ENCODE data around the gene SLC16A3. TPM values are rescaled to one million over a fixed set of nuclear protein-coding genes. Genes with fewer than 3 reads are reported as not detected.
A peak's percentile ranks its signal among the peaks of the same experiment; 100 is the strongest.

The SLC16A3 gene
- total and polyA plus RNA-seq, 2 donors, result 29.9 to 65.5 TPM

DNA sequence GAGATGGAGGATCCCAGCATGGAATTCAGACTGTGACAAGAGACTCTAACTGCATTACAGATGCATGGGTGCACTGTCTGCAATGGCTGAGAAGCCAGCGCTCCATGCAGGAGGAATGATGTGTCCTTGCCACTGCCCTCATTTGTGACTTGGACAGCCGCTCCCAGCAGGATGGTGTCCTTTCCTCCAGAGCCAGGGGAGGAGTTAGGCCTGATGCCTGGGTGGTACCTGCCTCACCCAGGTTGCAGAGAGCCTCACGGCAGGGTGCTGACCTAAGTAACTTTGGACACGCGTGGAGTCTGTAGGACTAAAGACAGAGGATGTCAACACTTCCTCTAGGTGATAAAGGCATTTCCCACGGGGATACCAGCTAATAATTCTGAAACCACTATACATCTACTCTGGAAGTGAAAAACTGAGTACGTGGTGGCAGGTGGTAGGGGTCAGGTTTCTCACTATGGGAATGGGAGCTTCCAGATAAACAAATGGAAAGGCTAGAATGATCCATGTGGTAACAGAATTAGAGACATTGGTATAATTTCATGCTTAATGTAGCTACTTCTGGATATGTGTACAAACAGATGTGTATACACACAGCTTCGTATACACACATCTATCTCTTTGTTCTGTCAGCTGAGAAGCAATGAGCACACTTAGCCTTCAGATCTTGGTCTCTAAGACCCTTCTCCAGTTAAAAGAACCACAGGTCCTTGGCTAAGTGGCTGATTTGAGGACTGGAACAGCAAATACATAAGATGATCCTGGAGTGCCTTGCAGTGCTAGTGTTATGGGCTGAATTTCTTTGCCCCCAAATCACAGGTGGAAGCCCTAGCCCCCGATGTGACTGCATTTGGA, 58.4 kb downstream of the SLC16A3 start:
- no peak for DNase-seq (ENCODE audit: extremely low spot score)
- Histone ChIP-seq H3K4me1 (ENCODE audit: insufficient read depth) (no peaks in the 10 kb centered on the region), H3K27ac (ENCODE audit: low read depth) (peak overlapping the region; percentile 3), H3K36me3 (ENCODE audit: insufficient read depth) (no peaks in the 10 kb centered on the region), H3K4me3 (ENCODE audit: low read depth, low read length) (no peak overlapping the region)
- 86% methylated on average over 9 of the region's 9 CpGs for WGBS

DNA sequence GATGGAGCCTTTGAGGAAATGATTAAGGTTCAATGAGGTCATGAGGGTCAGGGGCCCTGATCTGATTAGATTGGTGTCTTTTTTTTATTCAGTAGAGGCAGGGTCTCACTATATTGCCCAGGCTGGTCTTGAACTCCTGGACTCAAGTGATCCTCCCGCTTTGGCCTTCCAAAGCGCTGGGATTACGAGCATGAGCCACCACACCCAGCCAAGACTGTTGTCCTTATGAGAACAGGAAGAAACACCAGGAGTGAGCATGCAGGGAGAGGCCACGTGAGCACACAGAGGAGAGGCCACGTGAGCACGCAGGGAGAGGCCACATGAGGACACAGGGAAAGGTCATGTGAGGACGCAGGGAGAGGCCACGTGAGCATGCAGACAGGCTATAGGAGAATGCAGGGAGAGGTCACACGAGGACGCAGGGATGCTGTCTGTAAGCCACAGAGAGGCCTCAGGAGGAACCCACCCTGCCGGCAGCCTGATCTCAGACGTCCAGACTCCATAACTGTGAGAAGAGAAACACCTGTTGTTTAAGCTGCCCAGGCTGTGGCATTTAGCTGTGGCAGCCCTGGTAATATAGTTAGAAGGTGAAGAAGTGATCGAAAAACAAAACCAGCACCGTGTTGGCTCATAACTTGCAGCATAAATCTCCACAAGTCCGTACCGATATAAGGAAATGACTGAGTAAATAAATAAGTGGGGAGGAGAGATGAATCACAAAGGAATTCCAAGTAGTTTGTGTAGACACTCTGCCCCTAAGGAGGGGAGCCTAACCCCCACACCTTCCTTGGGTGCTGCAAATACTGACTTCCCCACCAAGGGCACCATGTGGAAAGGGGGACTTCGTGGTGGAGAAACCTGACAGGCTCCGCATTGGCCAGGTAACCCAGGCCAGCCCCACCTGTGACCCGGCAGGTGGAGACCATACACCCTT, 59.3 kb downstream of the SLC16A3 start:
- no peak for DNase-seq (ENCODE audit: extremely low spot score)
- peak overlapping the region; percentile 47 for H3K27ac ChIP-seq (ENCODE audit: low read depth)
- no peaks in the 10 kb centered on the region for H3K4me1 ChIP-seq (ENCODE audit: insufficient read depth)
- 39% methylated on average over 19 of the region's 19 CpGs for whole genome bisulfite sequencing
- no peak overlapping the region for H3K4me3 ChIP-seq (ENCODE audit: low read depth, low read length)
- H3K36me3 ChIP-seq (ENCODE audit: insufficient read depth), result no peaks in the 10 kb centered on the region

Other genes starting within 250 kb of the SLC16A3 start
- 19.1 TPM for gene CENPX, start 206.2 kb upstream of the SLC16A3 start, total RNA-seq
- 124 TPM for gene CENPX, start 206.2 kb upstream of the SLC16A3 start, polyA plus RNA-seq
- gene LRRC45, start 205.7 kb upstream of the SLC16A3 start, total RNA-seq, result 8.7 TPM
- gene LRRC45, start 205.7 kb upstream of the SLC16A3 start, polyA plus RNA-seq, result 14.9 TPM
- gene RAC3, start 197.4 kb upstream of the SLC16A3 start, total RNA-seq, result 10.4 TPM
- gene RAC3, start 197.4 kb upstream of the SLC16A3 start, polyA plus RNA-seq, result 5.9 TPM
- gene DCXR, start 191.3 kb upstream of the SLC16A3 start, total RNA-seq, result 17.2 TPM
- 129 TPM for gene DCXR, start 191.3 kb upstream of the SLC16A3 start, polyA plus RNA-seq
- 16.5 TPM for gene RFNG, start 177.2 kb upstream of the SLC16A3 start, total RNA-seq
- 47.0 TPM for gene RFNG, start 177.2 kb upstream of the SLC16A3 start, polyA plus RNA-seq
- gene GPS1, start 177.1 kb upstream of the SLC16A3 start, total RNA-seq, result 37.3 TPM
- 95.4 TPM for gene GPS1, start 177.1 kb upstream of the SLC16A3 start, polyA plus RNA-seq
- gene DUS1L, start 163.2 kb upstream of the SLC16A3 start, total RNA-seq, result 24.5 TPM
- gene DUS1L, start 163.2 kb upstream of the SLC16A3 start, polyA plus RNA-seq, result 67.5 TPM
- 24.1 TPM for gene FASN, start 130.8 kb upstream of the SLC16A3 start, total RNA-seq
- 116 TPM for gene FASN, start 130.8 kb upstream of the SLC16A3 start, polyA plus RNA-seq
- gene CCDC57, start 16.2 kb upstream of the SLC16A3 start, total RNA-seq, result 25.9 TPM
- gene CCDC57, start 16.2 kb upstream of the SLC16A3 start, polyA plus RNA-seq, result 23.7 TPM
- 41.7 TPM for gene CSNK1D, start 44.7 kb downstream of the SLC16A3 start, total RNA-seq
- 122 TPM for gene CSNK1D, start 44.7 kb downstream of the SLC16A3 start, polyA plus RNA-seq
- gene CD7, start 88.6 kb downstream of the SLC16A3 start, total RNA-seq, result 0.69 TPM
- 3.7 TPM for gene CD7, start 88.6 kb downstream of the SLC16A3 start, polyA plus RNA-seq
- 15.9 TPM for gene SECTM1, start 104.7 kb downstream of the SLC16A3 start, total RNA-seq
- 19.2 TPM for gene SECTM1, start 104.7 kb downstream of the SLC16A3 start, polyA plus RNA-seq
- not detected for gene TEX19, start 130.2 kb downstream of the SLC16A3 start, total RNA-seq
- gene TEX19, start 130.2 kb downstream of the SLC16A3 start, polyA plus RNA-seq, result not detected
- not detected for gene UTS2R, start 142.7 kb downstream of the SLC16A3 start, total RNA-seq
- gene UTS2R, start 142.7 kb downstream of the SLC16A3 start, polyA plus RNA-seq, result not detected
- gene HEXD, start 189.3 kb downstream of the SLC16A3 start, total RNA-seq, result 13.8 TPM
- gene HEXD, start 189.3 kb downstream of the SLC16A3 start, polyA plus RNA-seq, result 40.5 TPM
- gene OGFOD3, start 189.5 kb downstream of the SLC16A3 start, total RNA-seq, result 10.0 TPM
- gene OGFOD3, start 189.5 kb downstream of the SLC16A3 start, polyA plus RNA-seq, result 31.5 TPM
- gene CYBC1, start 221.7 kb downstream of the SLC16A3 start, total RNA-seq, result 27.2 TPM
- 85.3 TPM for gene CYBC1, start 221.7 kb downstream of the SLC16A3 start, polyA plus RNA-seq
- gene NARF, start 229.7 kb downstream of the SLC16A3 start, total RNA-seq, result 32.4 TPM
- 64.2 TPM for gene NARF, start 229.7 kb downstream of the SLC16A3 start, polyA plus RNA-seq